SH-SY5Y (cell line): ENCODE results near the gene ACSL6.

Source experiments
- GATA2 ChIP-seq: IDR thresholded peaks from 2 replicates; pipeline ENCODE4 v1.6.1; 2011; ENCODE audit warnings: mild to moderate bottlenecking, low read depth, low read length
- GATA3 ChIP-seq: IDR thresholded peaks from 2 replicates; pipeline ENCODE4 v1.6.1; 2011; ENCODE audit warnings: low read depth, mild to moderate bottlenecking, low read length, moderate library complexity

DNA sequence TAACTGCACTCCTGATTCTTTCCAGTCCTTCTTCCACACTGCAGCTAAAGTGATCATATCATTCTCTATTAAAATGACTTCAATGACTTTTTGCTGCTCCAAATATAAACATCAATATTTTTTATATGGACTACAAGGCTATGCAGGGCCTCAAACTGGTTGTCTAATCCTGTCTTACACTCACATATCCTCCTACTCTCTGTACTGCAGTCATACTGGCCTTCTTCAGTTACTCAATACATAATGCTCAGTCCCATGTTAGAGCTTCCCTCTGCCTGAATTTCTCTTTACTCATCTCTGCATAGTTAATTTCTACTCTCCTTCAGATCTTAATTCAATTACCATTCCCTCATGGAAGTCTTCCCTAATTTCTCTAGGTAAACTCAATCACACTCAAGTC is 69.4 kb downstream of the ACSL6 start:
- no peak for TF ChIP-seq GATA3
- no peak for TF ChIP-seq GATA2
